ENCODE measurements around the gene AOPEP. TPM values are rescaled to one million over a fixed set of nuclear protein-coding genes. Genes with fewer than 3 reads are reported as not detected.

AOPEP gene
- total RNA-seq, 4 donors from 2014 or later, result 149 to 306 (median 193) TPM

DNA sequence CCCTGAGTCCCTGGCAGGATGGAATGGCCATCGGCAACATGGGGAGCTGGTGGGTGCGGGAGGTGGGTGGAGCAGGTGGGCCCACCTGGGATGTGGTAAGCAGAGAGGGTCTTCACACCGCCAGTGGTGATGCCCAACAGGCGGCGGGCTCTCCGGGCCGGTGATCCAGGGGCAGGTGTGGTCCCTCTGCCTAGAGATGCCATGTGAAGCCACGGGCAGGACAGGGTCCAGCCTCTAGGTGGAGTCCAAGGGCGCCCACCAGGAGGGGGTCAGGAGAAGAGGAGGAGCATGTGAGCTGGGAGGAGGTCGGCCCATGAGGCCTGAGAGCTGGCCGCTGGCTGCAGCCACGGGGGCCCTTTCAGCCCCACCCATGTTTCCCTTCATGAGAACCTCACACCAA, 369.9 kb downstream of the AOPEP start:
- no peaks in the 10 kb centered on the region for H3K9me3 ChIP-seq
- no peak overlapping the region for H3K4me3 ChIP-seq
- no peak for DNase-seq (ENCODE audit: low spot score in 2 of 2)
- H3K36me3 ChIP-seq, result no peaks in the 10 kb centered on the region
- 91% methylated on average over 5 of the region's 12 CpGs for WGBS
- no peak for TF ChIP-seq EP300 (IDR thresholded peaks at IDR 0.05)
- TF ChIP-seq POLR2A (IDR thresholded peaks at IDR 0.05), result no peak
- TF ChIP-seq, protein P1, sequence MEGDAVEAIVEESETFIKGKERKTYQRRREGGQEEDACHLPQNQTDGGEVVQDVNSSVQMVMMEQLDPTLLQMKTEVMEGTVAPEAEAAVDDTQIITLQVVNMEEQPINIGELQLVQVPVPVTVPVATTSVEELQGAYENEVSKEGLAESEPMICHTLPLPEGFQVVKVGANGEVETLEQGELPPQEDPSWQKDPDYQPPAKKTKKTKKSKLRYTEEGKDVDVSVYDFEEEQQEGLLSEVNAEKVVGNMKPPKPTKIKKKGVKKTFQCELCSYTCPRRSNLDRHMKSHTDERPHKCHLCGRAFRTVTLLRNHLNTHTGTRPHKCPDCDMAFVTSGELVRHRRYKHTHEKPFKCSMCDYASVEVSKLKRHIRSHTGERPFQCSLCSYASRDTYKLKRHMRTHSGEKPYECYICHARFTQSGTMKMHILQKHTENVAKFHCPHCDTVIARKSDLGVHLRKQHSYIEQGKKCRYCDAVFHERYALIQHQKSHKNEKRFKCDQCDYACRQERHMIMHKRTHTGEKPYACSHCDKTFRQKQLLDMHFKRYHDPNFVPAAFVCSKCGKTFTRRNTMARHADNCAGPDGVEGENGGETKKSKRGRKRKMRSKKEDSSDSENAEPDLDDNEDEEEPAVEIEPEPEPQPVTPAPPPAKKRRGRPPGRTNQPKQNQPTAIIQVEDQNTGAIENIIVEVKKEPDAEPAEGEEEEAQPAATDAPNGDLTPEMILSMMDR (IDR thresholded peaks at IDR 0.05), result no peak
- TF ChIP-seq POLR2AphosphoS5 (IDR thresholded peaks at IDR 0.05), result no peak
- no peak overlapping the region for H3K27ac ChIP-seq
- H3K27me3 ChIP-seq, result no peaks in the 10 kb centered on the region
- peaks cover 57% of the 10 kb centered on the region for H3K4me1 ChIP-seq

DNA sequence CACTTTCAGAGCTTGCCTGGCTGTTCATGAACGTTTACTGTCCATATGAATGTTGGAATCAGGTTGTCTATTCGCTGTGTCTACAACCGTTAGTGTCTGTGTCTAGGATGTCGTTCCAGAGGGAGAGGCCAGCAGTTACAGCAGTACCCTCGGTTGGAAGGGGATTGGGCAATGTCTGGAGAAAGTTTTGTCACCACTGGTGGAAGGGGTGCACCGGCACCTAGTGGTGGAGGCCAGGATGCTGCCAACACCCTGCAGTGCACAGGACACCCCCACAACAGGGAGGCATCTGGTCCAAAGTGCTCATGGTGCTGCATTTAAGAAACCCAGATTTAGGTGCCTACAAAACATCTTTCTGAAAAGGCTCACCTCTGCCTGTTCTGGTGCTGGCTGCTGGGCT, 370.3 kb downstream of the AOPEP start:
- TF ChIP-seq POLR2A (IDR thresholded peaks at IDR 0.05) (no peak), POLR2AphosphoS5 (IDR thresholded peaks at IDR 0.05) (no peak), EP300 (IDR thresholded peaks at IDR 0.05) (no peak)
- TF ChIP-seq, protein P1 (IDR thresholded peaks at IDR 0.05), result no peak
- 71% methylated on average over 6 of the region's 6 CpGs for WGBS
- Histone ChIP-seq H3K27ac (no peak overlapping the region), H3K9me3 (no peaks in the 10 kb centered on the region), H3K4me3 (no peak overlapping the region), H3K4me1 (peaks cover 57% of the 10 kb centered on the region), H3K36me3 (no peaks in the 10 kb centered on the region), H3K27me3 (no peaks in the 10 kb centered on the region)
- no peak for DNase-seq (ENCODE audit: low spot score in 2 of 2)

DNA sequence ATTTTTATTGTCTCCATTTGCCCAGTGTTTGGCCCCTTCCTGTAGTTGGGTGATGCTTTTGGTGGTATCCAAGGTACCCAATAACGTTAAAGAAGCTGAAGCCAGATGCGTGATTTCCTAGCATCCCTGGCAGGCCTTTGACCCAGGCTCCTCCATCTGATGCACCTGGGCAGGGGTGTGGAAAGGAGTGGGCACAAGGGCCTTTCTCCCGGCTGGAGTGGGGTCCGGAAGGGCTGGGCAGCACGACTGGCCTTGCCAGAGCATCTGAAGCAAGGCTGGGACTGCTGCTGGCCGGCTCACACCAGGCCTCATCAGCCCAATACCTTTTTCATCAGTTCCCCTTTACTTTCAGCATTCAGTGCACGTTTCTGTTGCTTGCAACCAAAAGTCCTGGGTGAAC, 370.8 kb downstream of the AOPEP start:
- TF ChIP-seq, protein P1 (IDR thresholded peaks at IDR 0.05), result no peak
- TF ChIP-seq POLR2AphosphoS5 (IDR thresholded peaks at IDR 0.05), result no peak
- TF ChIP-seq POLR2A (IDR thresholded peaks at IDR 0.05), result no peak
- TF ChIP-seq EP300 (IDR thresholded peaks at IDR 0.05), result no peak
- H3K9me3 ChIP-seq, result no peaks in the 10 kb centered on the region
- no peaks in the 10 kb centered on the region for H3K27me3 ChIP-seq
- DNase-seq (ENCODE audit: low spot score in 2 of 2), result no peak
- H3K27ac ChIP-seq, result no peak overlapping the region
- no peaks in the 10 kb centered on the region for H3K36me3 ChIP-seq
- H3K4me3 ChIP-seq, result no peak overlapping the region
- peaks cover 57% of the 10 kb centered on the region for H3K4me1 ChIP-seq
- 92% methylated on average over 7 of the region's 7 CpGs for WGBS

DNA sequence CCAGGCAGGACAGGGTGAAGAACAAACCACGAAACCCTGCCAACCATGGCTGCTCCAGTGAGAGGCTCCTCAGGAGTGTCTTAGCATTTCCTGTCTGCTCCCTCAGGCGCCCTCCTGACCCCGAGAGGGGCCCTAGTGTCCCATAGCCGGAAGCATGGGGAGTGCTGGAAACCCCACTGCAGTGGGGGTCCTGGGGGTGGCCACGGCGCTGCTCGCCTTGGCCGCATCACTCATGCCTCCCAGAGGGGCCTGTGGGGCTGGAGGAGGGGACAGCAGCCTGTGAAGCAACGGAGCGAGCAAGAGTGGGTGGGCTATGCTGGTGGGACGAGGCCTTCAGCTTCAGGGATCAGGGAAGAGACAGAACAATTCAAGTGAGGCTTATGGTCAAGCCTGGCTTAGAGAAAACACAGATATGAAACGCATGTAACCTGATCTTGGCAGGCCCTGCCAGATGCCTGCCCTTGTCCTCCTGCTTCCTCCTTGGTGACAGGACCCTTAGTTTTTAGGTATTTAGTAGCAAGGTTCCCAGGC, 372.0 kb downstream of the AOPEP start:
- 93% methylated on average over 8 of the region's 12 CpGs for WGBS

DNA sequence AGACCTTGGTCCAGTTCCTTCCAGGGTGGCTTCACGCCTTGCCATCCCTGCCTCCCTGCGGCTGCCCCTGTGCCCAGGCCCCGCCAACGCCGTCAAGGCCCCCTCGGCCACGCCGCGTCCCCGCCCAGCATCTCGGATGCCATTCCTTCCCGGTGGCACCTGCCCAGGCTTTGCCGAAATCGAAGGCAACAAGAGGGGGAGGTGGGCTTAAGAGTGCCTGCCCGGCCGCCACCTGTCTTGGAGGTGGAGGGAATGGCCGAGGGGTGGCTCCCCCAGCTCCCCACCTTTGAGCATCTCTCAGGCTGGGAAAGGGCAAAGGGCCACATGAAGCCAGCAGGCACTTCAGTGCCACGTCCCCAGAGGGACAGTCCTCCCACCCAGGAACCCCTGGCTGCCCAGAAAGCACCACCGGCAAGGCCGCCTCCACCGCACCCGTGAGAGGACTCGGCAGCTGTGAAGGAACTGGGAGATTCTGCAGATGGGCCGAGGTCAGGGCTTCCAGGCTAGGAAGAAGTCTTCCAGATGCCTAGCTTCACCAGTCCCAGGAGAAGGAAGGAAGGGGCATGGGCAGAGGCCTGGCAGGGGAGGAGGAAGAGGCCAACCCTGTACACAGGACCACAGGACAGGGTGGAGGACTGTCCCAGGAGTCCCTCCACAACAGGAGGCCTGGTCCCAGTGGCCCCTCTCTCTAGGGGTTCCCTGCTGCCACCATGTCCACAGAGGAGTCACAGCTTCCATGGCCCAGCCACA, 373.0 kb downstream of the AOPEP start:
- no peak overlapping the region for H3K27ac ChIP-seq
- no peaks in the 10 kb centered on the region for H3K9me3 ChIP-seq
- no peak overlapping the region for H3K4me3 ChIP-seq
- H3K36me3 ChIP-seq, result no peaks in the 10 kb centered on the region
- H3K27me3 ChIP-seq, result no peaks in the 10 kb centered on the region
- DNase-seq (ENCODE audit: low spot score in 2 of 2), result no peak
- H3K4me1 ChIP-seq, result peaks cover 68% of the 10 kb centered on the region
- 92% methylated on average over 23 of the region's 24 CpGs for WGBS
- no peak for TF ChIP-seq POLR2A (IDR thresholded peaks at IDR 0.05)
- TF ChIP-seq, protein P1 (IDR thresholded peaks at IDR 0.05), result no peak
- TF ChIP-seq POLR2AphosphoS5 (IDR thresholded peaks at IDR 0.05), result no peak
- TF ChIP-seq EP300 (IDR thresholded peaks at IDR 0.05), result no peak

More for the DNA sequence above, 372.0 kb downstream of the AOPEP start:
- H3K27me3 ChIP-seq, result no peaks in the 10 kb centered on the region
- no peak overlapping the region for H3K4me3 ChIP-seq
- H3K36me3 ChIP-seq, result no peaks in the 10 kb centered on the region
- no peaks in the 10 kb centered on the region for H3K9me3 ChIP-seq
- H3K27ac ChIP-seq, result no peak overlapping the region
- peaks cover 61% of the 10 kb centered on the region for H3K4me1 ChIP-seq
- TF ChIP-seq, protein P1 (IDR thresholded peaks at IDR 0.05), result no peak
- no peak for TF ChIP-seq POLR2A (IDR thresholded peaks at IDR 0.05)
- no peak for TF ChIP-seq POLR2AphosphoS5 (IDR thresholded peaks at IDR 0.05)
- TF ChIP-seq EP300 (IDR thresholded peaks at IDR 0.05), result no peak
- no peak for DNase-seq (ENCODE audit: low spot score in 2 of 2)

Data from suprapubic skin (tissue), 4 donors.